AG08395 (cell line): ENCODE results near the gene CASS4.
A peak's percentile ranks its signal among the peaks of the same experiment; 100 is the strongest.
"Not testable (repeated sequence)": the region's sequence is repeated elsewhere in the genome, so short reads cannot be mapped to it uniquely, and the experiment has no call there.

Experiments used
- DNase-seq: peaks from one replicate; pipeline ENCODE4 v3.0.0; 2012; ENCODE audit warnings: mixed read lengths, low spot score

CASS4 gene

DNA sequence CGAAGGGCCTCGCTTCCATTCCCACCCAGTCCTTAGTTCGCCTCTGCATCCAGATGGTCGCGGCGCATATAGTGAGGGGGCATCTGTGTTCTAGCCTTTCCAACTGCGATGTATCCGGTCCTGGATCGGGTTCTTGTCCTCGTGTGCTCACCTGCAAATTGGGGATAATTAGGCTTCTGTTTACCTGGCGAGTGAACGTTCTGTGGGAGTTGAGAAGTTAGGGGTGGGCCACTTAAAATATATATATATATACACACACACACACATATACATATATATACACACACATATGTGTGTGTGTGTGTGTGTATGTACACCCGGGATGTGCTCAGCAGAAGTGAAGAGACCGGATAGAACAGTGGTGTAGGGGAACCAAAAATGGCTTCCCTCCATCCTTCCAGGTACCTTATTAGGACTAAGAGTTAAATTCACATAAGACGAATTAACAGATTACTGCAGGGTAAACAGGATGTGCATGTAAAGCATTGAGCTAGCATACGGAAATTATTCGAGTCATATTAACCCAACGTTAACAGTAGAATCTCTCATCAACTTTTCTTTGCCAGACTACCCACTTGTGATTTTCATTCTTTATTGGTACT lies 19.1 kb upstream of the CASS4 start:
- no peak for DNase-seq

- DNase-seq, result no peak
Measured at GRCh38 chr20:56393653-56394052, 18.4 kb upstream of the CASS4 start.

GRCh38 chr20:56395166-56395565 lies 16.9 kb upstream of the CASS4 start:
- DNase-seq, result no peak

- peak; percentile 78 for DNase-seq
Measured at GRCh38 chr20:56400001-56400640, 11.9 kb upstream of the CASS4 start.

GRCh38 chr20:56403465-56403864 lies 8.6 kb upstream of the CASS4 start:
- no peak for DNase-seq

GRCh38 chr20:56405356-56405755 lies 6.7 kb upstream of the CASS4 start:
- not testable (repeated sequence) for DNase-seq

GRCh38 chr20:56406910-56407309 lies 5.2 kb upstream of the CASS4 start:
- DNase-seq, result no peak

DNA sequence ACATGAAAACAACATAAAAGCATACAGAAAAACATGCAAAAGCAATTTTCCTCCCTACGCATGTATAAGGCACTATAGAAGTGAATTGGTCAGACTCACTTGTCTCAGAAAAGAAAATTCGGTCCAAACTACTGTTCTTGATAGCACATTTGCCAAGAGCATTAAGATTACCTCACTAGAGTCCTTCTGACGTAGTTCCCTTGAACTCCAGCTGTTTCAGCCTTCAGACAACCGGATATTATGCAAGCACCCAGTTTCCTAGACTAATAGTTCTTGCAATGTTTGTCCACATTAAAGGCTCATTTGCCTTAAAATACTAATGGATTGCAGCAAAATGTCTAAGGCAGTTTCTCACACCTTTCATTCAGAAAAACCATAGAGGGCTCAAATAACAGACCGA lies 2.5 kb upstream of the CASS4 start:
- no peak for DNase-seq

DNA sequence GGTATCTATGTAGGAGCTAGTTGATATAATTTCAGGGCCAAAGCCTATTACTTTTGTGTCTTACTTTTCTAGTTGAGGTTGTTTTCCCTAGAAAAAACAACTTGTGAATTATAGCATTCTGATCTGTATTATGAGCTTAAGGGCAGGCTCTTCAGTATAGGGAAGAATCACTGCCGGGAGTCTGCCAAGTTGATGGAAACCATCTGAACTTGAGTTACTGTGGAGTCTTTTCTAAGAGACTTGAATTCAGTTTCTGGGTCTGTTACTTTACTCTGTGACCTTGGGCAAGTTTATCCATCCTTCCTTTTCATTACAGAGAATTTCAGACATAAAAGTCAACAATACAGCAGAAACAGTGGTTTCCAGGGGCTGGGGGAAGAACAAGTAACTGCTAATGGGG lies 2.1 kb upstream of the CASS4 start:
- no peak for DNase-seq

GRCh38 chr20:56411287-56411686 lies 773 bp upstream of the CASS4 start:
- DNase-seq, result not testable (repeated sequence)

DNA sequence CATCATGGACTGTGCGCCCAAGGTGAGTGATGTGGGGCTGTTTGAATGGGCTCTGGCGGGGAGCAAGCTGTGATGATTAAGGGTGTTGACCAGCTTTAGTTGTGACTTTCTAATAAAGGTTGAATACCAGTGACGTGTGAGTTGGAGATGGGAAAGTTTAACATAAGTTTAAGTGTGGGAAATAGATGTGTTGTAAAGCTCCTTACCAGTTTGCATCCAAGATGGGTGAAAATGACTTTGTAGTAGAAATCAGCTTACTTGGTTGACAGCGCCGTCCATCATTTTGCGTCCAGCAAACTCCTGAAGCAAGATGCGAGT lies 372 bp downstream of the CASS4 start:
- DNase-seq, result no peak

DNA sequence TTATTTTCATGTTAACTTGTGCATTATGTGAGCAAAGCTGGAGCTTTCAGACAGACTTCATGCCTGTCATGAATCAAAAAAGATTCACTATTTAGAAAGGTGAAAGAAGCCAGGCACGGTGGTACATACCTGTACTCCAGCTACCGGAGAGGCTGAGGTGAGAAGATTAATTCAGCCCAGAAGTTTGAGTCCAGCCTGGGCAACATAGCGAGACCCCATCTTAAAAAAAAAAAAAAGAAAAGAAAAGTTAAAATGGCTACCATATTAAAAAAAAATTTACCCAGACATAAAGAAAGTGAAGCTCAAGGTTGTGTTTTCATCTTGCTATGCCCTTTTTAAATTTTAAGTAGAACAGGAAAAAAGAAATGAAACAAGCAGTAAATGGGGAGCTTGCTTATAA lies 889 bp downstream of the CASS4 start:
- no peak for DNase-seq

DNA sequence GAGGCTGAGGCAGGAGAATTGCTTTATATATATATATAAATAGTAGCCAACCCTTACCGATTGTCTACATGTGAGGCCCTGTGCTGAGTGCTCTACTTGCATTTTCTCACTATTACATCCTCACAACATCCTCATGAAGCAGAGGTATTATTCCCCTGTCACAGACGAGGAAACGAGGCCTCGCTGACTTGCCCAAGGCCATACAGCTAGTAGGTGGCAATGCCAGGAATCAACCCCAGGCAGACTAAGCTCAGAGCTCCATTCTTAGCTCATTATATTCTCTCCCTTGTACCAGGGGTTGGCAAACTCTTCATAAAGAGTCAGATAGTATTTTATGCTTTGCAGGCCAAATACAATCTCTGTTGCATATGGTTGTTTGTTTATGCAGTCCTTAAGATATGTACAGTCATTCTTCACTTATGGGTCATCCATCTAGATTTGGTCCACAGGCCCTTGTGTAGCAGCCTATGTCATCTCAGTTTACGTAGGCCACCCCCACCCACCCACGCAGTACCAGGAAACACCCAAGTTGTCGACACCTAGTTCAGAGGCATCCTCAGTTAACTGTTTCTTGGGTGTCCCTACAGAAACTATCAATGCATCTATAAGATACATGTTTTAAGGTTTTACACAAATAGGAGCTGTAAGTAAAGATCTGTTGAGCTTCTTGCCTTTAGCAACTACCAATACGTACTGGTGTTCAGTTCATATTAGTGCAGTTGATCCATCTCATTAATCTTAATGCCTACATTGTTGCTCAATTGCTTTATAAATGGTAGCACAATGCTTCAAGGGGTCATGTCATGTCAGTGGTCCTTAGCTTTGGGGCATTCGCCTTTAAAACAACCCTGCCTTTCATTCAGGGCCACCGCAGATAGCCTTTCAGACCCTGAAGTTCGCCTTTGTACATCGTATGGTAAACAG lies 3.0 kb downstream of the CASS4 start:
- DNase-seq, result no peak

GRCh38 chr20:56417402-56417801 lies 5.3 kb downstream of the CASS4 start:
- DNase-seq, result no peak

DNA sequence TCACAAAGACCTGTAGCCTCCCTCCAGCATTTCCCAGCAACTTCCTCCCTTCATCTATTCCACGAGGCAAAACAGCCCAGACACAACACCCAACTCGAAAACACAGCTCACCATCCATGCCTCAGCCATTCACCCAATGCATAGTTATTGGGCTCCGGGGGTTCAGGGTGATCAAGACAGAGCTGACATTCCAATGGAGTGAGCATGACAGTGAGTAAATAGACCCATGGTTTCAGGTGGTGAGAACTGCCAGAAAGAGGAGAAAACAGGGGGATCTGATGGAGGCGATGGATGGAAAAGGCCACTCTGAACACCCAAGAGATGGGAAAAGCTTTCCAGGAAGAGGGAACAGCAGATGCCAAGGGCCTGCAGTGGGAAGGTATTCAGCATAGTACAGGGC lies 5.9 kb downstream of the CASS4 start:
- DNase-seq, result no peak

DNA sequence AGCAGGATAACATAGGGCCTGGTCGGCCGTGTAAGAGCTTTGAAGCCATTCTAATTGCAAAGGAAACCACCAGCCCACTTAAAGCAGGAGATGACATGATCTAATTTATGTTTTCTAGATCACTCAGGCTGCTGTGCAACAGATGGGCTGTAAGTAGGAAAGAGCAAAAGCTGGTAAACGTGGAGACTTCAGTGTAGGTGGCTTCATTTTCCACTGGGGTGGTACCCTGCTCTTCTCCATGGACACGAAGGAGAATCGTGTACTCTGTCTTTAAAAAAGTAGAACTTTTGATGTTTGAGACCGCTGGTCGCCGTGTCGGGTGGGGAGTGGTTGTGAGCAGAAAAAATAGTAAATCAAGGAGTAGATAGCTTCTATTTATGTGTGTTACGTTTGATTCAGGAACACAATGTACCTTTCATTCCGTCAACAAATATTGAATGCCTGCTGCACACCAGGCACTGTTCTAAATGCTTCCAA lies 6.4 kb downstream of the CASS4 start:
- DNase-seq, result no peak

GRCh38 chr20:56420028-56420427 lies 8.0 kb downstream of the CASS4 start:
- DNase-seq, result no peak

DNA sequence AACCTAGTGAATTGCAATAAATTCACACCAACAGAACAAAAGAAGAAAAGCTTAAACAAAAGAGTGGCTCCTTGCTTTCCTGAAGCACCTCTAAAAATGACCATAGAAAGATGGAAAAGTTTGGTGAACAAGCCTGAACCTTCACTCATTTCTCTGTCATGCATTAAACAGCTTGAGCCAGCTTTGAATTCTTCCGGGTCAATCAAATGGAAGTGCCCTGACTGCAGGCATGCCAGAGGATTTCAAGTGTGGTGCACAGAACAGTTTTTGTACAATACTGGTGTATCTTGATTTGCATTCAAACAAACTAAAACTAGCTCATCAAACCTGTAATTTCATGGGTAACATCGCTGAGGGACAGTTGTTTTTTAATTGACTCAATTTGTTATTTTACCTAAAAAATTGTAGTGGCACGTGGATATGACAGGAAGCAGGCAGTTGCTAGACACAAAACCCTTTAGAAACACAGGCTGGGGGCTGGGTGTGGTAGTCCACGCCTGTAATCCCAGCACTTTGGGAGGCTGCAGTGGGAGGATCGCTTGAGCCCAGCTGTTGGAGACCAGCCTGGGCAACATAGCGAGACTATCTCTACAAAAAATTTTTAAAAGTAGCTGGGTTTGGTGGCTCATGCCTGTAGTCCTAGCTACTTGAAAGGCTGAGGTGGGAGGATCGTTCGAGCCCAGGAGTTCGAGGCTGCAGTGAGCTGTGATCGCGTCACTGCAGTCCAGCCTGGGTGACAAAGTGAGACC lies 9.1 kb downstream of the CASS4 start:
- DNase-seq, result no peak

DNA sequence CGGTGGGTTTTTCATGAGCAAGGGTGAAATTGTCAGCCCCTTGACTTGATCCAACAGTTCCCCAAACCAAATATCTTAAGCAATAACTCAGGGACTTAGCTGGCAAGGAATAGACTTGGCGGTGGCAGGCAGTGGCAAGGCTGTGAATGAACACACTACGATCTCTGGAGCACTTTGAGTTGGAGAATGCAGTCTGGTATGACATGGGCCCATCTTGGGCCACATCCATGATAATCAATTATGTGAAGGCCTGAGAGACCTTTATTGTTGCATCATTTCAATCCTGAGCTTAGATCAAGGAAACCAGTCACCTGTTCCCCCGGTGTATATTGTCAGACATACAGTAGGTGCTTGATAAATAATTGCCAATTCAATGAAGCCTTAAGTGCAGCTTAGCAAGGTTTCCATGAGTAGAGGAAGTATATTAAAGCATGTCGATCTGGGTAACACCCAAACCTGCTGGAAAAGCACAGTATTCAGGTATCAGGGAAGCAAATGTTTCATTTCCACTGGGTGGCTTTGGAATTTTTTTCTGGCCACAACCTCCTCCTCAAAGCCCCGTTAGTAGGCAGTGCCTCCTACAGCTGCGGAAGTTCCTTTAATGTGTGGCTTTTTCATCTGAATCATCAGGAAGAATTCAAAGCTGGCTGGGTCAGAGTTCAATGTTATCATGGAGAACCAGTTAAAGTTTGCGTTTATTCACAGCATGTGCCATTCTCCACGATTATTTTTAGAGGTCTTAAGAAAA lies 10.2 kb downstream of the CASS4 start:
- peak; percentile 75 for DNase-seq

- DNase-seq, result no peak
Measured at GRCh38 chr20:56422824-56423189, 10.7 kb downstream of the CASS4 start.

GRCh38 chr20:56423211-56423610 lies 11.2 kb downstream of the CASS4 start:
- no peak for DNase-seq

GRCh38 chr20:56423886-56424285 lies 11.8 kb downstream of the CASS4 start:
- no peak for DNase-seq
